Karpas-422 (cell line): Measurements from ENCODE around the gene STARD9. TPM values are rescaled to one million over a fixed set of nuclear protein-coding genes. Genes with fewer than 3 reads are reported as not detected.
A peak's percentile ranks its signal among the peaks of the same experiment; 100 is the strongest.

Experiments used
- DNase-seq: peaks from one replicate; pipeline ENCODE4 v3.0.0-alpha.2; 2015
- H2AFZ ChIP-seq: fragments of 200-600 bp; sonication (generic); 2 replicates; pipeline ENCODE4 v1.6.1; 2014; ENCODE audit warnings: antibody characterized with exemption, low read length, mixed read lengths
- H3K27ac ChIP-seq: fragments of 200-600 bp; sonication (generic); 2 replicates; pipeline ENCODE4 v1.5.1; 2014; ENCODE audit warnings: mild to moderate bottlenecking, low read length, moderate library complexity
- H3K27me3 ChIP-seq: fragments of 200-600 bp; sonication (generic); 2 replicates; pipeline ENCODE4 v1.6.1; 2014; ENCODE audit warnings: low read length, mixed read lengths
- H3K36me3 ChIP-seq: fragments of 200-600 bp; sonication (generic); 2 replicates; pipeline ENCODE4 v1.6.1; 2014; ENCODE audit warnings: low read length, mixed read lengths; ENCODE audit not compliant: insufficient read depth
- H3K4me1 ChIP-seq: fragments of 200-600 bp; sonication (generic); 2 replicates; pipeline ENCODE4 v1.6.1; 2014; ENCODE audit warnings: mild to moderate bottlenecking, low read length, mixed read lengths
- H3K4me2 ChIP-seq: fragments of 200-600 bp; sonication (generic); 2 replicates; pipeline ENCODE4 v1.6.1; 2014; ENCODE audit warnings: low read length, low read depth, mild to moderate bottlenecking; ENCODE audit not compliant: poor library complexity, severe bottlenecking
- H3K4me3 ChIP-seq: fragments of 200-600 bp; sonication (generic); 2 replicates; pipeline ENCODE4 v1.5.1; 2014; ENCODE audit warnings: mild to moderate bottlenecking, antibody characterized with exemption, low read length, mixed read lengths
- H3K79me2 ChIP-seq: fragments of 200-600 bp; sonication (generic); 2 replicates; pipeline ENCODE4 v1.6.1; 2014; ENCODE audit warnings: mild to moderate bottlenecking, low read length, mixed read lengths
- H3K9ac ChIP-seq: fragments of 200-600 bp; sonication (generic); 2 replicates; pipeline ENCODE4 v1.6.0; 2014; ENCODE audit warnings: low read length
- H3K9me2 ChIP-seq: fragments of 200-600 bp; sonication (generic), shearing (Covaris generic); replicated peaks from 2 replicates; pipeline ENCODE4 v1.6.0; 2014; ENCODE audit warnings: mild to moderate bottlenecking, low read length, moderate library complexity; ENCODE audit not compliant: insufficient read depth
- H3K9me3 ChIP-seq: fragments of 300-700, 200-600 bp; sonication (generic); 2 replicates; pipeline ENCODE4 v1.6.1; 2014; ENCODE audit warnings: low read length, mixed read lengths
- H4K20me1 ChIP-seq: fragments of 200-600 bp; sonication (generic); 2 replicates; pipeline ENCODE4 v1.6.1; 2014; ENCODE audit warnings: mild to moderate bottlenecking, antibody characterized with exemption, low read length, low read depth; ENCODE audit not compliant: insufficient read depth
- total RNA-seq: library from RNA; depleted of rRNA; stranded (reverse); fragments of >200 nt; shearing (Covaris generic); gene quantifications from 2 replicates; pipeline ENCODE4 v1.2.3, GENCODE V29; 2014; ENCODE audit warnings: low replicate concordance

Gene STARD9
- total RNA-seq, 1 experiment from 2014 or later, result 0.37 TPM

DNA sequence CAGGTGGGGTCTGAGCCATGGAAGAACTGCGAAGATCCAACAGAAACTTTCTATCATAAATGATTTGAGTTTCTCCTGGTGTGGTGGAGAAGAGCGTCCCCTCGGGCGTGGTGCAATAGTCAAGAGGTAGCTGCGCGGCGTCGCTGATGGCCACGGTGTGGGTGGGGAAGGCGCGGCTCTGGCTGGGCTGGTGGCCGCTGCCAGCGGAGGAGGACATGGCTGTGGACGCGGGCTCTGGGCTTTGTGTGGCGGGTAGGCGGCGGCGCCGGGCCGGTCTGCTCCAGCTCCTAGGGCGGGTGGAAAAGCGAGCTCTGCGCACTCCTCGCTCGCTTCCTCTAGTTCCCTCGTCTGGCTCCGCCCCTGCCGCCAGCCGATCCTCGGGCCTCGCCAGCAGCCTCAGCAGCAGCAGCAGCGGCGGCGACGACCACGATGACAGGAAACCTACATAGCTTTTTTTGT is 5.9 kb downstream of the STARD9 start:
- no peaks in the 10 kb centered on the region for H4K20me1 ChIP-seq
- no peaks in the 10 kb centered on the region for H3K79me2 ChIP-seq
- H3K9me3 ChIP-seq, result no peaks in the 10 kb centered on the region
- no peaks in the 10 kb centered on the region for H3K27me3 ChIP-seq
- DNase-seq, result peak; percentile 89
- peak overlapping the region; percentile 97 for H2AFZ ChIP-seq
- peak overlapping the region; percentile 89 for H3K4me2 ChIP-seq
- H3K9ac ChIP-seq, result peak overlapping the region; percentile 72
- no peaks in the 10 kb centered on the region for H3K9me2 ChIP-seq
- peak overlapping the region; percentile 74 for H3K4me3 ChIP-seq
- H3K4me1 ChIP-seq, result peaks cover 22% of the 10 kb centered on the region
- no peak overlapping the region for H3K27ac ChIP-seq
- no peaks in the 10 kb centered on the region for H3K36me3 ChIP-seq

DNA sequence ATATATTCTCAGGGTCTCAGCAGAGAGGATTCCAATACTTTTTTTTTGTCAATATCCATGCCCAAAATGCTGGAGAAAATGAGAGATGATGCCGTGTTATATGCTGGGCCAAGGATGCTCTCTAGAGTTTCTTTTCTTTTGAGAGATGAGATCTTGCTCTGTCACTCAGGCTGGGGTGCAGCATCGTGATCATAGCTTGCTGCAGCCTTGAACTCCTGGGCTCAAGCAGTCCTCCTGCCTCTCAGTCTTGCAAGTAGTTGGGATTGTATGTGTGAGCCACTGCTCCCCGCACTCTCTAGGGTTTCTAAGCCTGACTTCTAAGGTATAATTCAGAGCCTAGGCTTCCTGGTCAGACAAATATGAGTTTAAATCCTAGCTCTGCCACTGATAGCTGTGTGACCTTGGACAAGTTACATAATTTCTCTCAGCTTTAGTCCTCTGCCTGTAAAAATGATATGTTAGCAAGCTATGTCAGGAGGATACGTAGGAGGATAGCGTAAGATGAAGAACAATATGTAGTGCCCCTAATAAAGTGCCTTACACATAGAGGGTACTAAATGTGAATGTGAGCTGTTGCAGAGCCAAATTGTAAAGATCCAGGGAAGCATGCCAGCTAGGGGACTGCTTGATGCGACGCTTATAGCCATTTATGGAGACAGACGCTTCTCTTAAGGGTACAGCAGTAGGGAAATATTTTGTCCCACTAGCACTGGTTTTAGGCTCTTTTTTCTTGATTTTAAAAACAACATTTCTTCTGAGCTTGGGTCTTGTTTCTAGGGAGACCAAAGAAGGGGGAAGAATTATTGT is 7.4 kb downstream of the STARD9 start:
- no peak overlapping the region for H3K9ac ChIP-seq
- H3K4me3 ChIP-seq, result no peak overlapping the region
- H3K4me2 ChIP-seq, result no peak overlapping the region
- H2AFZ ChIP-seq, result no peak overlapping the region
- H3K79me2 ChIP-seq, result no peaks in the 10 kb centered on the region
- no peaks in the 10 kb centered on the region for H3K9me3 ChIP-seq
- H3K27me3 ChIP-seq, result no peaks in the 10 kb centered on the region
- H3K27ac ChIP-seq, result no peak overlapping the region
- H3K4me1 ChIP-seq, result peaks cover 12% of the 10 kb centered on the region
- no peaks in the 10 kb centered on the region for H3K36me3 ChIP-seq
- no peaks in the 10 kb centered on the region for H3K9me2 ChIP-seq
- H4K20me1 ChIP-seq, result no peaks in the 10 kb centered on the region
- DNase-seq, result no peak

DNA sequence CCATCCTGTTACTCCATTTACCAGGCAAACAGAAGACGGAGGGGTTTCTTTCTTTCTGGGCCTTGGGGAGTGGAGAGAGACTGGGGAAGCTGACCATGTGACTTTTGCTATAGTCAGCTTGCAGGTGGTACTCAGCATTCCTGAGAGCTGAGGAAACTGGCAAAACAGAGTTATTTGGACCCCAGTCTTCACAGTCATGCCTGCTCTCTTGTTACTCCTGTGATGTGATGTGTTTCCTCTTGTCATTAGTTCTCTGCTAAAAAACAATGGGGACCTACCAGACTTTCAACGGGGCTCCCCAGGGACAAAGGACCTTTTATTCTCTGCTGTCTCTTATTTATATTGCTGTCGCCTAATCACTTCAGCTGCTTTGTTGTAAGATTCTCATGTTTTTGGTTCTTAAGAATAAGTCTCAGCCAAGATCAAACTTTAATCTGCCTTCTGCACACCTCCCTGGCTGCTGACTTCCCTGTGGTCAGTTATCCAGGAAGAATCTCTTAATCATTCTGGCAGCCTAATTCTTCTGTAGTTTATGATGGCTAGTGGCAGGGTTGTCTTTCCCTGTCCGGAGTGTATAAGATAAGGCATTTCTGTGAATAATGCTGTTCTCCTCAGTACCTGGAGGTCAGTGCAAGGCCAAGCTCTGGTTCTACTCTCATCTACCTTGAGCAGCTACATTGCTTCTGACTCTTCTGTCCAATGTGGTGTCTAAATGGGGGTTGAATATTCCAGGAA is 8.8 kb downstream of the STARD9 start:
- no peak overlapping the region for H3K4me2 ChIP-seq
- no peaks in the 10 kb centered on the region for H3K9me2 ChIP-seq
- H2AFZ ChIP-seq, result no peak overlapping the region
- no peaks in the 10 kb centered on the region for H4K20me1 ChIP-seq
- H3K4me1 ChIP-seq, result peaks cover 12% of the 10 kb centered on the region
- H3K9me3 ChIP-seq, result no peaks in the 10 kb centered on the region
- DNase-seq, result no peak
- no peaks in the 10 kb centered on the region for H3K27me3 ChIP-seq
- no peaks in the 10 kb centered on the region for H3K79me2 ChIP-seq
- no peak overlapping the region for H3K4me3 ChIP-seq
- no peak overlapping the region for H3K9ac ChIP-seq
- H3K27ac ChIP-seq, result no peak overlapping the region
- H3K36me3 ChIP-seq, result no peaks in the 10 kb centered on the region

DNA sequence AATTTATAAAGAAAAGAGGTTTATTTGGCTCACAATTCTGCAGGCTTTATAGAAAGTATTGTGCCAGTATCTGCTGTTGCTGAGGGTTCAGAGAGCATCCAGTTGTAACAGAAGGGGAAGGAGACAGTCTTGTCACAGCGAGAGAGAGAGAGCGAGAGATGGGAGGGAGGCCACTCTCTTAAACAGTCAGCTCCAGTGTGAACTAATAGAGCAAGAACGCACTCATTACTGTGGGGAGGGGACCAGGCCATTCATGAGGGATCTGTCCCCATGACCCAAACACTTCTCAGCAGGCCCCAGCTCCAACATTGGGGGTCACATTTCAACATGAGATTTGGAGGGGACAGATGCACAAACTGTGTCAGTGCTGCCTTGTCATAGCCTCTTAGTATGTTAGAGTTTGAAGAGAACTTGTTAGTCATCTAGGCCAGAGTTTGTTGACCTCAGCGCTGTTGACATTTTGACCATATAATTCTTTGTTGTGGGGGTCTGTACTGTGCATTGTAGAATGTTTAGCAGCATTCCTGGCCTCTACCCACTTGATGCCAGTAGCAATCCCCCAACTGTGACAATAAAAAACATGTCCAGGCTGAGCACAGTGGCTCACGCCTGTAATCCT is 15.3 kb downstream of the STARD9 start:
- no peak overlapping the region for H3K27ac ChIP-seq
- H4K20me1 ChIP-seq, result no peaks in the 10 kb centered on the region
- H3K9me3 ChIP-seq, result no peaks in the 10 kb centered on the region
- H3K79me2 ChIP-seq, result no peaks in the 10 kb centered on the region
- H3K27me3 ChIP-seq, result no peaks in the 10 kb centered on the region
- no peaks in the 10 kb centered on the region for H3K4me1 ChIP-seq
- H3K9me2 ChIP-seq, result no peaks in the 10 kb centered on the region
- no peak overlapping the region for H3K4me2 ChIP-seq
- H2AFZ ChIP-seq, result no peak overlapping the region
- no peak overlapping the region for H3K9ac ChIP-seq
- no peak overlapping the region for H3K4me3 ChIP-seq
- DNase-seq, result no peak
- no peaks in the 10 kb centered on the region for H3K36me3 ChIP-seq

DNA sequence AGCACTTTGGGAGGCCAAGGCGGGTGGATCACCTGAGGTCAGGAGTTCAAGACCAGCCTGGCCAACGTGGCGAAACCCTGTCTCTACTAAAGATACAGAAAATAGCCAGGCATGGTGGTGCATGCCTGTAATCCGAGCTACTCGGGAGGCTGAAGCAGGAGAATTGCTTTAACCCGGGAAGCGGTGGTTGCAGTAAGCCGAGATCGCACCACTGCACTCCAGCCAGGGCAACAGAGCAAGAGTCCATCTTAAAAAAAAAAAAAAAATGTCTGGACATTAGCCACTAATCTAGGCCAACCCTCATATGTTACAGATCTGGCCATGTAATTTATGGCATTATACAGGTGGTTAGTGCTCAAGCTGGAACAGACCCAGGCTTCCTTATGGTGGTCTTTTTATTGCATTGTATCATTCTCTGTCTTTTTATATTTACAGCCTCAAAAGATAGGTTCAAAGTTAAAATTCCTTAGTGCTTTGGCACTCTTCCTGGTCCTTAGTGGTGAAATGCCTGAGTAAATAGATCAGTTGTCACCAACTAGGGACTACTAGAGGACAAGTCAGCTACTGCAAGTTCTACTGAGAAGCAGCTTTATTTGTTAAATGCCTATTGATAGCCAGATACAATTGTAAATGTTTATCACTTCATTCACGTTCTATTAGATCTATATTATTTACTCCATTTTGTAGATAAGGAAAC is 16.0 kb downstream of the STARD9 start:
- DNase-seq, result no peak
- Histone ChIP-seq H2AFZ (no peak overlapping the region), H3K9me3 (no peaks in the 10 kb centered on the region), H3K36me3 (no peaks in the 10 kb centered on the region), H3K27me3 (no peaks in the 10 kb centered on the region), H3K79me2 (no peaks in the 10 kb centered on the region), H3K9me2 (no peaks in the 10 kb centered on the region), H3K9ac (no peak overlapping the region), H4K20me1 (no peaks in the 10 kb centered on the region), H3K4me3 (no peak overlapping the region), H3K27ac (no peak overlapping the region), H3K4me1 (no peaks in the 10 kb centered on the region), H3K4me2 (no peak overlapping the region)

DNA sequence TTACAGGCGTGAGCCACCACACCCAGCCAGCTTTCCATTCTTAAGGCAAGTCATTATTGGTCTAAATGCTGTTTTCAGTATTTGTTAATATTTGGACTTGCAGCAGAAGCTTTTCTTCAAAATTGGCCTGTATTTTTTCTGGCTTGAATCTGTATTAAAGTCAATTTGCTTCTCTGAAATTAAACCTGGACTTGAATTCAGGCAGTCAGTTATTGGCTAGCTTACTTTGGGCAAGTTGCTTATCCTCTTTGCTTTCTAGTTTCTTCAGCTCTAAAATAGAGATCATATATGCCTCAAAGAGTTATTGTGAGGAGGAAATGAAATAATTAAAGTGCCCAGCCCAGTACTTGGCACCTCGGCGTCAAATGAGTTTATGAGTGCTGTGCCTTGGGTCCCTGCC is 17.3 kb downstream of the STARD9 start:
- Histone ChIP-seq H3K4me1 (no peaks in the 10 kb centered on the region), H3K4me3 (no peak overlapping the region), H3K79me2 (no peaks in the 10 kb centered on the region), H3K36me3 (no peaks in the 10 kb centered on the region), H3K9me2 (no peaks in the 10 kb centered on the region), H3K4me2 (no peak overlapping the region), H4K20me1 (no peaks in the 10 kb centered on the region), H3K27me3 (no peaks in the 10 kb centered on the region), H3K9me3 (no peaks in the 10 kb centered on the region), H2AFZ (no peak overlapping the region), H3K27ac (no peak overlapping the region), H3K9ac (no peak overlapping the region)
- no peak for DNase-seq

DNA sequence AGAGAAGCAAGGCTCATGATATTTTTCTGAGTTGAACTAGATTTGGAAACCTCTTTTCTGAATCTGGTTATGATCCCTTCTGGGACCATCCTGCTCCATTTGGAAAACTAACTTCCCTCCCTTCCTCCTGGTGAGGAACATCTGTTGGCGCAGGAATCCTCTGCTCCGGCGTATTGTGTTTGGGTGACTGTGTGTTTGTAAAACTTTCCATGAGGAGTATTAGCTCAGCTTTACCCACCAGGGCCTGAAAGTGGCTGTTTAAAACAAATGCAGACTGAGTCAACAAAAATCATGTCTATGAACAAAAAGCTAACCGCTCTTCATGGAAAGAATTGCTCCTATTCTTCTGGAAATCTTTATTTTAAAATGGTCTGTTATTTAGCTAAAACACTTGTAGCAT is 17.7 kb downstream of the STARD9 start:
- Histone ChIP-seq H3K4me2 (no peak overlapping the region), H3K9me3 (no peaks in the 10 kb centered on the region), H3K4me3 (no peak overlapping the region), H2AFZ (no peak overlapping the region), H3K27ac (no peak overlapping the region), H3K79me2 (no peaks in the 10 kb centered on the region), H4K20me1 (no peaks in the 10 kb centered on the region), H3K9me2 (no peaks in the 10 kb centered on the region), H3K4me1 (no peaks in the 10 kb centered on the region), H3K27me3 (no peaks in the 10 kb centered on the region), H3K9ac (no peak overlapping the region), H3K36me3 (no peaks in the 10 kb centered on the region)
- DNase-seq, result no peak

DNA sequence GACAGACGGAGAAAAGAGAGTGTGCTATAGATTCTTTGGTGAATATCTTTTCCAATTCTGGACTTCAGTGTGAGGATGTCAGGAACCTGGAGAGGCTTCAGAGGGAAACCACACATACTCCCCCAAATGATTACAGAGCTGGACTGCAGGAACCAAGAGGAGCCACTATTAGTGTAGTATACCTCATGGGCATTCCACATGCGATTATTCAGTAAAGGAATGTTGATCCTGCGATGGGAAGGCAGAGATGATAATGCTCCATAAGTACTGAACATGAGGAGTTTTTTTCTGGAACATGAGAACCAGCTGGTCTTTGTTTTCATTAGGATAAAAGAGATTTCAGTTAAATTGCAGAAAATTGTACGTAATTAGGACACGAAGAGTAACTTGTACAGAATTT is 18.7 kb downstream of the STARD9 start:
- no peaks in the 10 kb centered on the region for H4K20me1 ChIP-seq
- H3K4me3 ChIP-seq, result no peak overlapping the region
- H3K27ac ChIP-seq, result no peak overlapping the region
- H3K79me2 ChIP-seq, result no peaks in the 10 kb centered on the region
- no peak overlapping the region for H2AFZ ChIP-seq
- no peak overlapping the region for H3K9ac ChIP-seq
- no peak overlapping the region for H3K4me2 ChIP-seq
- no peaks in the 10 kb centered on the region for H3K9me2 ChIP-seq
- H3K27me3 ChIP-seq, result no peaks in the 10 kb centered on the region
- no peak for DNase-seq
- no peaks in the 10 kb centered on the region for H3K9me3 ChIP-seq
- H3K36me3 ChIP-seq, result no peaks in the 10 kb centered on the region
- no peaks in the 10 kb centered on the region for H3K4me1 ChIP-seq
